Measurements from ENCODE around the gene NRARP. TPM values are rescaled to one million over a fixed set of nuclear protein-coding genes. Genes with fewer than 3 reads are reported as not detected.

Gene NRARP
- total and polyA plus RNA-seq, 2 of the 13 experiments (the other 11 are each of a cell fraction or from before 2014, with no cell fraction given): 0.22 to 0.46 TPM

DNA sequence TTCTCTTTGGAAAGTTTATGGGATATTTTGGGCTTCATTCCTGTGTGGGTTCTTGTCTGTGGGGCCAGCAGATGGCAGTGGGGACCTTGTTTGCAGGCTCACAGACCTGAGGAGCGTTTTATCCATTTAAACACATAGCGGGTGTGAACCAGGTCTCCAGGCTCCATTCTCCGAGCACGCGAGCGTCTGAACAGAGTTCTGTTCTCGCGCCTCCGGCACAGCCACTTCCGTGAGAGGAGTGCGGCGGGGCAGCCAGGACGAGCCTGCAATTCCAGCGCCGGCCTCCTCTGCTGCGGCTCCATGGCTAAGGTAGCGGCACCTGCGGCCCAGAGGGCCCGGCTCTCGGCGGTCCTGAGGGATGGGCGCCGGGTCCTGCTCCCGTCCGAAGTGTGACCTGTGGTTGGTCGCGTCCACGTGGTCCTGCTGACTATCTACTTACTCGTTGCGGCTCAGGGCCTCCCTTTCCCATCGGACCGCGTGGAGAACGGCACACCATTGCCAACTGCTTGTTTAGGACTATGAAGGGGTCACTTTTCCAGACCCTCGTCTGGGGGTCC lies 7.3 kb downstream of the NRARP start (continued):
- TF ChIP-seq HOXD1 (CRISPR knock-in tag; IDR thresholded peaks at IDR 0.05) (no peak), RXRA (CRISPR knock-in tag; IDR thresholded peaks at IDR 0.05) (peak; percentile 14; the same call in 1 of the 2 replicates), TCF7L2 (IDR thresholded peaks at IDR 0.05; ENCODE audit: low read depth, low read length) (no peak), CCAR2 (optimal IDR thresholded peaks at IDR 0.05; ENCODE audit: low read depth, low read length) (no peak), ATRX (CRISPR knock-in tag; IDR thresholded peaks at IDR 0.05; ENCODE audit: borderline replicate concordance) (no peak), NFYC (CRISPR knock-in tag; IDR thresholded peaks at IDR 0.05) (no peak), ZFP90 (CRISPR knock-in tag; IDR thresholded peaks at IDR 0.05; ENCODE audit: borderline replicate concordance) (no peak), GTF3A (CRISPR knock-in tag; conservative IDR thresholded peaks at IDR 0.05) (0 out of 2 replicates have a peak, but pooled peaks have one; percentile 38), SNAPC2 (CRISPR knock-in tag; IDR thresholded peaks at IDR 0.05) (no peak), CREB1 (IDR thresholded peaks at IDR 0.05) (no peak), CREB1 (CRISPR knock-in tag; IDR thresholded peaks at IDR 0.05) (no peak), TBX3 (IDR thresholded peaks at IDR 0.05; ENCODE audit: borderline replicate concordance) (no peak), ZNF143 (CRISPR knock-in tag; IDR thresholded peaks at IDR 0.05) (no peak), ZBTB38 (CRISPR knock-in tag; IDR thresholded peaks at IDR 0.05) (peak; percentile 60; the same call in 1 of the 2 replicates), ZNF703 (CRISPR knock-in tag; IDR thresholded peaks at IDR 0.05; ENCODE audit: borderline replicate concordance) (no peak), SP5 (CRISPR knock-in tag; IDR thresholded peaks at IDR 0.05; ENCODE audit: borderline replicate concordance, low read depth) (no peak), SMAD3 (CRISPR knock-in tag; IDR thresholded peaks at IDR 0.05) (no peak), ZNF264 (CRISPR knock-in tag; IDR thresholded peaks at IDR 0.05) (no peak), HNRNPLL (IDR thresholded peaks at IDR 0.05; ENCODE audit: low read depth, low read length, poor library complexity, severe bottlenecking) (peak; percentile 22)
- TF ChIP-seq, protein P1, sequence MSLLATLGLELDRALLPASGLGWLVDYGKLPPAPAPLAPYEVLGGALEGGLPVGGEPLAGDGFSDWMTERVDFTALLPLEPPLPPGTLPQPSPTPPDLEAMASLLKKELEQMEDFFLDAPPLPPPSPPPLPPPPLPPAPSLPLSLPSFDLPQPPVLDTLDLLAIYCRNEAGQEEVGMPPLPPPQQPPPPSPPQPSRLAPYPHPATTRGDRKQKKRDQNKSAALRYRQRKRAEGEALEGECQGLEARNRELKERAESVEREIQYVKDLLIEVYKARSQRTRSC (CRISPR knock-in tag; IDR thresholded peaks at IDR 0.05; ENCODE audit: low read depth): no peak
- TF ChIP-seq, protein P2, sequence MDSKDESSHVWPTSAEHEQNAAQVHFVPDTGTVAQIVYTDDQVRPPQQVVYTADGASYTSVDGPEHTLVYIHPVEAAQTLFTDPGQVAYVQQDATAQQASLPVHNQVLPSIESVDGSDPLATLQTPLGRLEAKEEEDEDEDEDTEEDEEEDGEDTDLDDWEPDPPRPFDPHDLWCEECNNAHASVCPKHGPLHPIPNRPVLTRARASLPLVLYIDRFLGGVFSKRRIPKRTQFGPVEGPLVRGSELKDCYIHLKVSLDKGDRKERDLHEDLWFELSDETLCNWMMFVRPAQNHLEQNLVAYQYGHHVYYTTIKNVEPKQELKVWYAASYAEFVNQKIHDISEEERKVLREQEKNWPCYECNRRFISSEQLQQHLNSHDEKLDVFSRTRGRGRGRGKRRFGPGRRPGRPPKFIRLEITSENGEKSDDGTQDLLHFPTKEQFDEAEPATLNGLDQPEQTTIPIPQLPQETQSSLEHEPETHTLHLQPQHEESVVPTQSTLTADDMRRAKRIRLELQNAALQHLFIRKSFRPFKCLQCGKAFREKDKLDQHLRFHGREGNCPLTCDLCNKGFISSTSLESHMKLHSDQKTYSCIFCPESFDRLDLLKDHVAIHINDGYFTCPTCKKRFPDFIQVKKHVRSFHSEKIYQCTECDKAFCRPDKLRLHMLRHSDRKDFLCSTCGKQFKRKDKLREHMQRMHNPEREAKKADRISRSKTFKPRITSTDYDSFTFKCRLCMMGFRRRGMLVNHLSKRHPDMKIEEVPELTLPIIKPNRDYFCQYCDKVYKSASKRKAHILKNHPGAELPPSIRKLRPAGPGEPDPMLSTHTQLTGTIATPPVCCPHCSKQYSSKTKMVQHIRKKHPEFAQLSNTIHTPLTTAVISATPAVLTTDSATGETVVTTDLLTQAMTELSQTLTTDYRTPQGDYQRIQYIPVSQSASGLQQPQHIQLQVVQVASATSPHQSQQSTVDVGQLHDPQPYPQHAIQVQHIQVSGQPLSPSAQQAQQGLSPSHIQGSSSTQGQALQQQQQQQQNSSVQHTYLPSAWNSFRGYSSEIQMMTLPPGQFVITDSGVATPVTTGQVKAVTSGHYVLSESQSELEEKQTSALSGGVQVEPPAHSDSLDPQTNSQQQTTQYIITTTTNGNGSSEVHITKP (CRISPR knock-in tag; IDR thresholded peaks at IDR 0.05; ENCODE audit: low read depth): no peak
- TF ChIP-seq, protein P3, sequence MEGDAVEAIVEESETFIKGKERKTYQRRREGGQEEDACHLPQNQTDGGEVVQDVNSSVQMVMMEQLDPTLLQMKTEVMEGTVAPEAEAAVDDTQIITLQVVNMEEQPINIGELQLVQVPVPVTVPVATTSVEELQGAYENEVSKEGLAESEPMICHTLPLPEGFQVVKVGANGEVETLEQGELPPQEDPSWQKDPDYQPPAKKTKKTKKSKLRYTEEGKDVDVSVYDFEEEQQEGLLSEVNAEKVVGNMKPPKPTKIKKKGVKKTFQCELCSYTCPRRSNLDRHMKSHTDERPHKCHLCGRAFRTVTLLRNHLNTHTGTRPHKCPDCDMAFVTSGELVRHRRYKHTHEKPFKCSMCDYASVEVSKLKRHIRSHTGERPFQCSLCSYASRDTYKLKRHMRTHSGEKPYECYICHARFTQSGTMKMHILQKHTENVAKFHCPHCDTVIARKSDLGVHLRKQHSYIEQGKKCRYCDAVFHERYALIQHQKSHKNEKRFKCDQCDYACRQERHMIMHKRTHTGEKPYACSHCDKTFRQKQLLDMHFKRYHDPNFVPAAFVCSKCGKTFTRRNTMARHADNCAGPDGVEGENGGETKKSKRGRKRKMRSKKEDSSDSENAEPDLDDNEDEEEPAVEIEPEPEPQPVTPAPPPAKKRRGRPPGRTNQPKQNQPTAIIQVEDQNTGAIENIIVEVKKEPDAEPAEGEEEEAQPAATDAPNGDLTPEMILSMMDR (CRISPR knock-in tag; IDR thresholded peaks at IDR 0.05): peak; percentile 43
- TF ChIP-seq, protein P4, sequence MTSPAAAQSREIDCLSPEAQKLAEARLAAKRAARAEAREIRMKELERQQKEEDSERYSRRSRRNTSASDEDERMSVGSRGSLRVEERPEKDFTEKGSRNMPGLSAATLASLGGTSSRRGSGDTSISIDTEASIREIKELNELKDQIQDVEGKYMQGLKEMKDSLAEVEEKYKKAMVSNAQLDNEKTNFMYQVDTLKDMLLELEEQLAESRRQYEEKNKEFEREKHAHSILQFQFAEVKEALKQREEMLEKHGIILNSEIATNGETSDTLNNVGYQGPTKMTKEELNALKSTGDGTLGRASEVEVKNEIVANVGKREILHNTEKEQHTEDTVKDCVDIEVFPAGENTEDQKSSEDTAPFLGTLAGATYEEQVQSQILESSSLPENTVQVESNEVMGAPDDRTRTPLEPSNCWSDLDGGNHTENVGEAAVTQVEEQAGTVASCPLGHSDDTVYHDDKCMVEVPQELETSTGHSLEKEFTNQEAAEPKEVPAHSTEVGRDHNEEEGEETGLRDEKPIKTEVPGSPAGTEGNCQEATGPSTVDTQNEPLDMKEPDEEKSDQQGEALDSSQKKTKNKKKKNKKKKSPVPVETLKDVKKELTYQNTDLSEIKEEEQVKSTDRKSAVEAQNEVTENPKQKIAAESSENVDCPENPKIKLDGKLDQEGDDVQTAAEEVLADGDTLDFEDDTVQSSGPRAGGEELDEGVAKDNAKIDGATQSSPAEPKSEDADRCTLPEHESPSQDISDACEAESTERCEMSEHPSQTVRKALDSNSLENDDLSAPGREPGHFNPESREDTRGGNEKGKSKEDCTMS (CRISPR knock-in tag; conservative IDR thresholded peaks at IDR 0.05): no peak
